Stimulated activated CD4-positive, alpha-beta T cell treated with anti-CD3 and anti-CD28 coated beads, Interleukin-1b, Interleukin-23, amount 100 ng/mL, for 24 hours (primary cell): Measurements from ENCODE around the gene APPBP2.
"Not testable (repeated sequence)": the region's sequence is repeated elsewhere in the genome, so short reads cannot be mapped to it uniquely, and the experiment has no call there.

Experiments used
- DNase-seq, 4 experiments: peaks; one replicate each; pipeline ENCODE4 v3.0.0-alpha.2; 2020; ENCODE audit warnings: low read depth in 4 of 4, low spot score in 1 of 4

Gene APPBP2

DNA sequence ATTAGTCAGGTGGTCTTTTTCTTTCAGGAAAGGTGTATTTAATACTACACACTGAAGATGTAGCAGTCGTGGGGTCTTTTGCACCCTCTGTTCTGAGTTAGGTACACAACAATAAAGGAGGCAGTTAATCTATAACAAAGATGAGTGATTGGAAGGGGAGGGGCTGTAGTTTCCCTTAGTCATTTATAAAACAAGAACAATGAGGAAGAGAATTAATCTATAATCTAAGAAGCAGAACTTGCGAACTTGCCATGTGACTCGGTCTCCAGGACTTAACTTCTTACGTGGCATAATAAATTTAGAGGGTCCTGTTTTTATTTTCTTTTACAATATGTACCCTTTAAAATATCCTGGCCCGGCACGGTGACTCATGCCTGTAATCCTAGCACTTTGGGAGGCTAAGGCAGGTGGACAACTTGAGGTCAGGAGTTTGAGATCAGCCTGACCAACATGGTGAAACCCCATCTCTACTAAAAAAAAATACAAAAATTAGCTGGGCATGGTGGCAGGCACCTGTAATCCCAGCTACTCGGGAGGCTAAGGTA is 8.6 kb upstream of the APPBP2 start:
- no peak for DNase-seq

DNA sequence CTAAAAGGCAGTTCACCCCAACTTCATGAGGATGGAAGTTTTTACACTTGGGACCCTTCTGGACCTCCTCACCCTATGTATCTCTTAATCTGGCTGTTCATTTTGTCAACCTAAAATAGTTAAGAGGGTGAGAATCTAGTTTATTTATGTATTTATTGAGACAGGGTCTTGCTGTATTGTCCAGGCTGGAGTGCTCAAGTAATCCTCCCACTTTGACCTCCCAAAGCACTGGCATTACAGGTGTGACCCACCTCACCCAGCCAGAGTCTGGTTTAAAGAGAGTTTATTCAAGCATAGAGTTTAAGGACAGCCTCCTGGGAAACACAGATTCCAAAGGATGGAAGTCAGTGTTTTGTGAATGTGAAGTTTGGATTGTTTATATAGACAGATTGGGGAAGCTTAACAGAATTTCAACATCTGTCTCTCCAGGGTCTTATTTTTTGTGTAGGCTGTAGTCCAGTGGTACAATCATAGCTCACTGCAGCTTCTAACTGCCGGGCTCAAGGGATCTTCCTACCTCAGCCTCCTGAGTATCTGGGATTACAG is 8.0 kb upstream of the APPBP2 start:
- no peak for DNase-seq

GRCh38 chr17:60529806-60530205 is 3.8 kb upstream of the APPBP2 start:
- no peak for DNase-seq

GRCh38 chr17:60528828-60529227 is 2.8 kb upstream of the APPBP2 start:
- DNase-seq = no peak

DNA sequence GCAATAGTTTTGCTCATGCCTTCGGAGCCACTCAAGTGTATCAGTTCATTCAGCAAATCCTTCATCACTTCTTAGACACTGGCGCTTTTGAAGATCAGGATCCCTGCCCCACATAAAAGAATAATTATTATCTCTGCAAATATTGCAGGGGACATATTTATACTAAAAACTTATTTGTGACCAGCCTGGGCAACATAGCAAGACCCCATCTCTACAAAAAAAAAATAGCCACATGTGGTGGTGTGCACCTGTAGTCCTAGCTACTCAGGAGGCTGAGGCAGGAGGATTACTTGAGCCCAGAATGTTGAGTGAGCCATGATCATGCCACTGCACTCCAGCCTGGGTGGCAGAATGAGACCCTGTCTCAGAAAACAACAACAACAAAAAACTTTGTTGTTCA is 1.7 kb upstream of the APPBP2 start:
- DNase-seq = no peak

DNA sequence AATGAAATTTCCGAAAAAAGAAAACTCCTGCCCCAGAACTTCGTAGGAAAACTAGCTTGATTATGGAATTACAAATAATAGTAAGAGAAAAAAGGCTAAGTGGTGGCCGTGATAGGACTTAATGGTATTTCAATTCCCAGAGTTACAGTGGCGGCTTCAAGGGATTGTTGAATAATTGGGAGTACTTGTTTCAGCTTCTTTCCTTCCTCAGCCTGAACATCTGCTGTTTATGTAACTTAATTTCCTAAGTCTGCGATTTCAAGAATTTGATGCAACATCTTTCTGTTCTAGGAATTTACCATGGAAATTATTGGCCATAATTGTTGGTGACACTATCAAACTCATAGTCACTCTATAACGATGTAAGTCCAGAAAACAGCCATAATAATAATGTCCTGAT is 684 bp upstream of the APPBP2 start:
- DNase-seq = no peak

- DNase-seq = no peak
Observed at GRCh38 chr17:60525328-60525684, 736 bp downstream of the APPBP2 start.

GRCh38 chr17:60524463-60525327 is 1.3 kb downstream of the APPBP2 start:
- DNase-seq = no peak

- DNase-seq = no peak
Observed at GRCh38 chr17:60523822-60524221, 2.2 kb downstream of the APPBP2 start.

DNA sequence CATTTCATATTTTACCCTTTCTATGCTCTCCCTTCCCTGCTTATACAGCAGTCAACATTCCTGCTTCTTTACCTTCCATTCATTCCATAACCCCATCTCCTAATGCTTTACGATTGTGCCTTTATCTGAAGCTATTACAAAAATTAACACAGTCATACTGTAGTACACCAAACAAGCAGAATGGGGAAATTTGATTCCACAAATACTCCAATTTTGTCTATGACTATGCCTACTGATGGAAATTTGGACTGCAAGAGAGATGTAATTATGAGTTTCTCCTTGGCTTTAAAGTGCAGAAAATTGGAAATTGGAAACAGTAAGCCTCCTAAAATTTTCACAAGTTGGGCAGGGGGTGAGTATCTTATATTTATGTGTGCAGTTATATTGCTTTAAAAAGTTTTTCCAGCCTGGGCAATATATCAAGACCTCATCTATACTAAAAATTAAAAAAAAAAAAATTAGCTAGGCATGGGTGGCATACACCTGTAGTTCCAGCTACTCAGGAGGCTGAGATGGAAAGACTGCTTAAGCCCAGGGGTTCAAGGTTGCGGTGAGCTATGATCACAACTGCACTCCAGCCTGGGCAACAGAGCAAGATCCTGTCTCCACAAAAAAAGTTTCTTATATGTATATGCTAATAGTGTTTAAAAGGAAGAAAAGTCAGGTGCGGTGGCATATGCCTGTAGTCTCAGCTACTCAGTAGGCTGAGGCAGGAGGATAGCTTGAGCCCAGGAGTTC is 3.0 kb downstream of the APPBP2 start:
- DNase-seq = no peak

DNA sequence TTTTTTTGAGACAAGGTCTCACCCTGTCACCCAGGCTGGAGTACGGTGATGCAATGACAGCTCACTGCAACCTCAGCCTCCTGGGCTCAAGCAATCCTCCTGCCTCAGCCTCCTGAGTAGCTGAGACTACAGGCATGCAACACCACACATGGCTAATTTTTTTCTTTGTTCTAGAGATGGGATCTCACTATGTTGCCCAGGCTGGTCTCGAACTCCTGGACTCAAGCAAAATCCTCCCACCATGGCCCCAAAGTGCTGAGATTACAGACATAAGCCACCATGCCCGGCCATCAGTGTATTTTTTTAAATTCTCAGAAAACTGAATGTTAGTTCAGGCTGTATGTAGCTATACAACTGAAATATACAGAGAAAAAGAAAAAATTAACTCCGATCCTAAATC is 6.2 kb downstream of the APPBP2 start:
- no peak for DNase-seq

- DNase-seq = not testable (repeated sequence)
Observed at GRCh38 chr17:60515683-60516082, 10.4 kb downstream of the APPBP2 start.

- not testable (repeated sequence) for DNase-seq
Observed at GRCh38 chr17:60515199-60515598, 10.8 kb downstream of the APPBP2 start.

GRCh38 chr17:60514500-60514899 is 11.5 kb downstream of the APPBP2 start:
- DNase-seq = no peak

GRCh38 chr17:60514053-60514452 is 12.0 kb downstream of the APPBP2 start:
- DNase-seq = no peak

DNA sequence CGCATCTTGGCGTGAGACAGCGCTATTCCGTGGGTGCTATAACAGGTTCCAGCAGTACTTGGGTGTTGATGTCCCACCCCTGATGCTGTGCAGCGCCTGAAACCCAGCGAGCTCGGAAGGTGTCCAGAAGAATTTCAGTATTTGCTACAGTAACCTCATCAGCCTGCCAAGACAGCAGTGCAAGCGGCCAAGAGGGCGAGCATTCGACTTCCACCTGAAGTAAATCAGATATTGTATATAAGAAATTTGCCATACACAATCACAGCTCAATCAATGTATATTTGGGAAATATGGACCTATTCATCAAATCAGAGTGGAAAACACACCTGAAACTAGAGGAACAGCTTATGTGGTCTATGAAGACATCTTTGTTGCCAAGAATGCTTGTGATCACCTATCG is 13.0 kb downstream of the APPBP2 start:
- DNase-seq = no peak

DNA sequence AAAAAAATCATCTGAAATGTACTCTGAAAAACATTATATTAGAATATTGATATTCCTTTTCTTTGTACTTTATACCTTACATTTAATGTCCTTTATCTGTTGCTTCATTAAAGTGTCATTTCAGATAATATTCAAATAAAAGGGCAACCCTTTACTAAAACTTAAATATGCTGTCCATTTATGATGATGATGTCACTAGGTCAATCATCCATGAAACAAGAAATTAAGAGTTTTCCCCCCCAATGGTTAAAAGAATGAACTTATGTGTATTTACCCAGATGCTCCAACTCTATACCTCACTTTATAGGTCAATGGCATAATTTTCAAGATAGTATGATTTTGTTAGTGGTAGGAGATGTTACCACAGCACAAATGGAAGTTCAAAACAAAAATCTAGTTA is 15.3 kb downstream of the APPBP2 start:
- no peak for DNase-seq

GRCh38 chr17:60510031-60510430 is 16.0 kb downstream of the APPBP2 start:
- no peak for DNase-seq

DNA sequence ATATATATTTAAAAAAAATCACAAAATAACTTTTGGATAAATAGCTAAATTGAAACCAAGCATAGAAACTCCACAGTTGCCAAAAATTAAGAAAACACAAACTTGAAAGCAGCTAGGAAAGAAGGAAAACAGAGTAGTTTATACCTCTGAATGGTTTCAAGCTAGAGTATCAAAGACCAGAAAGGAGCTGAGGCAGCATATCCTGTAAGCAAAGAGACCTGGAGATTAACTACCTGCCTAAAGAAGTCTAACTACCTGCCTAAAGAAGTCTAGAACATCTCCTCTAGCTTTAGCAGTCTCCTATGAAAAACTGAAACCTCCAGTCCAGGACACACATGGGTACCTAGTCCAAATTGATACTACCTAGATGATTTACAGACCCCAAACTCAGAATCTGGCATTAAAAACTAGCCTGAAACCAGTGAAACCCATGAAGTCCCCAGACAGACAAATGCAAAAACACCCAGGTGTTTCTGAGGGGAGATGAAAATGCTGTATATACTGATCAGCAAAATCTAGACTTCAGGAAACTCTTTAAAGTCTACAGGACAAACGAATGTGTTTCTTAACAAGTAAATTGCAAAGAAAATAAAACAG is 17.6 kb downstream of the APPBP2 start:
- DNase-seq = no peak

GRCh38 chr17:60506312-60506711 is 19.7 kb downstream of the APPBP2 start:
- DNase-seq = no peak

DNA sequence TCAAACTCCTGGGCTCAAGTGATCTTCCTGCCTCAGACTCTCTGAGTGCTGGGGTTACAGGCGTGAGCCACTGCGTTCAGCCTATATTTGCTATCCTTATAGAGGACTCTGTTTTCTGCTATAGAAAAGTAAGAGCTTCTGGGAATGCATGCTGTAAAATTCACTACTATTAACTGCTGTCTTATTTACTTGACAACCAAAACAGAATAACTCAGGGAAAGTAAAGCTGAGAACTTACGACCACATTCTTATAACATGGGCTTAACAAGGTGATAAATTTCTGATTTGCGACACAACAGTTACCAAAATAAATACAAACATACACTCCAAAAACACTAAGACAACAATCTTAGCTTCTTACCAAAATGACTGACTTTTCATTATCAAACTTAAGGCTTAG is 23.9 kb downstream of the APPBP2 start:
- DNase-seq = no peak

DNA sequence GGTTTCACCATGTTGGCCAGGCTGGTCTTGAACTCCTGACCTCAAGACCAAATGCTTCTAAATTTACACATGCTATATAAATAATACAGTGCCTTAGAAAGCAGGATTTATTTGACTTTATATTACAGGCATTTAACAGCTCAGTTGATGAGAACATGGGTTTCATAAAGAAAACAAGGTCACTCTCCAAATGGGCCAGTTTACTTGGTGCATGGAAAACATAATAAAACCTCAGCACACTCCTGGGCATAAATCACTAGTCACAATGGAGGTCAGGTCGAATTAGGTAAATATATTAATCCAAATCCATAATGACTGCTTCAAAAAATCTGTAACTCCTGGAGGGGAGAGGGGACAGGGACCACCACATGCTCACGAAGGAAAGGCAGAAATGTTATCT is 24.5 kb downstream of the APPBP2 start:
- DNase-seq = no peak
